Esophagus muscularis mucosa (tissue), 4 donors: ENCODE measurements around the gene KCNJ5. TPM values are rescaled to one million over a fixed set of nuclear protein-coding genes. Genes with fewer than 3 reads are reported as not detected.

Experiments used
- DNase-seq: peaks from one replicate; pipeline ENCODE4 v3.0.0-alpha.2; 2017; ENCODE audit errors: extremely low spot score
- H3K27ac ChIP-seq, 4 donors: fragments of 200-600 bp; sonication (generic); replicated peaks in 1 of 4; 1 replicate in 3 of 4; 2 replicates in 1 of 4; pipeline ENCODE4 v1.5.1; 2016 to 2019; ENCODE audit warnings: mild to moderate bottlenecking in 1 of 4
- H3K27me3 ChIP-seq, 4 donors: fragments of 200-600 bp; sonication (generic); one replicate each; pipeline versions ENCODE4 v1.5.1 to v1.6.0; 2016 to 2019
- H3K36me3 ChIP-seq, 4 donors: fragments of 200-600 bp; sonication (generic); one replicate each; pipeline ENCODE4 v1.5.1; 2016 to 2019
- H3K4me1 ChIP-seq, 4 donors: fragments of 200-600 bp; sonication (generic); one replicate each; pipeline ENCODE4 v1.5.1; 2016 to 2019
- H3K4me3 ChIP-seq, 4 donors: fragments of 200-600 bp; sonication (generic); 1 replicate in 2 of 4; 2 replicates in 2 of 4; pipeline ENCODE4 v1.5.1; 2016 to 2019; ENCODE audit warnings: mild to moderate bottlenecking in 4 of 4, moderate library complexity in 1 of 4
- H3K9me3 ChIP-seq, 4 donors: fragments of 200-600 bp; sonication (generic); 1 replicate in 3 of 4; 2 replicates in 1 of 4; pipeline ENCODE4 v1.5.1; 2016 to 2019
- EP300 ChIP-seq: sonication (generic); formaldehyde crosslinking; IDR thresholded peaks from one replicate; pipeline ENCODE4 v1.6.1; 2017; ENCODE audit warnings: antibody characterized with exemption
- POLR2A ChIP-seq: fragments of 450-650 bp; IDR thresholded peaks from one replicate; pipeline ENCODE4 v1.6.1; 2017; ENCODE audit warnings: antibody characterized with exemption, moderate library complexity, mild to moderate bottlenecking, low read depth
- POLR2AphosphoS5 ChIP-seq, 2 donors: sonication (generic); formaldehyde crosslinking; IDR thresholded peaks; one replicate each; pipeline ENCODE4 v1.6.1; 2017; ENCODE audit warnings: antibody characterized with exemption in 2 of 2
- WGBS: methylation state at CpG from one replicate; pipeline ENCODE4 v1.1.5; 2018; 5-methylcytosine and 5-hydroxymethylcytosine counted together
- intact Hi-C: fragments of 100-400 bp; cut with DNase I; formaldehyde crosslinking; loops from one replicate; pipeline ENCODE4 v1.15.1; 2023
- total RNA-seq, 4 donors: library from RNA; depleted of rRNA; stranded (reverse); fragments of >200 nt; gene quantifications; one replicate each; pipeline versions ENCODE4 v1.1.0 to v1.2.1, GENCODE V29; 2016
- TF ChIP-seq, protein P1 (sequence below), 3 experiments: fragments of 200-600 bp in 2 of 3; fragments of 450-650 bp in 1 of 3; sonication (generic) in 2 of 3; IDR thresholded peaks; one replicate each; pipeline ENCODE4 v1.5.1; 2017 to 2019; ENCODE audit warnings: antibody characterized with exemption in 3 of 3, mild to moderate bottlenecking in 2 of 3, moderate library complexity in 1 of 3

Gene KCNJ5
- total RNA-seq, 4 donors from 2014 or later = 0.80 to 3.8 (median 1.00) TPM

DNA sequence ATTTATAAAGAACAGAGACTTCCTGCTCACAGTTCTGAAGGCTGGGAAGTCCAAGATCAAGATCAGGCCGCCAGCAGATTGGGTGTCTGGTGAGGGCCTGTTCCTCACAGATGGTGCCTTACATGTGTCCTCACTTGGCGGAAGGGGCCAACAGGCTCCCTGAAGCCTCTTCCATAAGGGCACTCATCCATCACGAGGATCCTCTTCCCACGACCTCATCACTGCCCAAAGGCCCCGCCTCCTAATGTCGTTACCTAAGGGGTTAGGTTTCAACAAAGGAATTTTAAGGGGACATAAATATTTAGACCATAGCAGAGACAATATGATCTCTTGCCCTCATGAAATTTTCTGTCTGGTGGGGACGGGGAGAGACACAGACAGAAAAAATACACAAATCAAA, 32.9 kb downstream of the KCNJ5 start:
- H3K27ac ChIP-seq = no peak overlapping the region
- TF ChIP-seq EP300 = no peak
- TF ChIP-seq, protein P1, sequence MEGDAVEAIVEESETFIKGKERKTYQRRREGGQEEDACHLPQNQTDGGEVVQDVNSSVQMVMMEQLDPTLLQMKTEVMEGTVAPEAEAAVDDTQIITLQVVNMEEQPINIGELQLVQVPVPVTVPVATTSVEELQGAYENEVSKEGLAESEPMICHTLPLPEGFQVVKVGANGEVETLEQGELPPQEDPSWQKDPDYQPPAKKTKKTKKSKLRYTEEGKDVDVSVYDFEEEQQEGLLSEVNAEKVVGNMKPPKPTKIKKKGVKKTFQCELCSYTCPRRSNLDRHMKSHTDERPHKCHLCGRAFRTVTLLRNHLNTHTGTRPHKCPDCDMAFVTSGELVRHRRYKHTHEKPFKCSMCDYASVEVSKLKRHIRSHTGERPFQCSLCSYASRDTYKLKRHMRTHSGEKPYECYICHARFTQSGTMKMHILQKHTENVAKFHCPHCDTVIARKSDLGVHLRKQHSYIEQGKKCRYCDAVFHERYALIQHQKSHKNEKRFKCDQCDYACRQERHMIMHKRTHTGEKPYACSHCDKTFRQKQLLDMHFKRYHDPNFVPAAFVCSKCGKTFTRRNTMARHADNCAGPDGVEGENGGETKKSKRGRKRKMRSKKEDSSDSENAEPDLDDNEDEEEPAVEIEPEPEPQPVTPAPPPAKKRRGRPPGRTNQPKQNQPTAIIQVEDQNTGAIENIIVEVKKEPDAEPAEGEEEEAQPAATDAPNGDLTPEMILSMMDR (IDR thresholded peaks at IDR 0.05) = no peak
- TF ChIP-seq POLR2A = no peak
- TF ChIP-seq POLR2AphosphoS5 (IDR thresholded peaks at IDR 0.05) = no peak
- H3K27me3 ChIP-seq = peaks cover 0 to 6% (median 0%) of the 10 kb centered on the region in 4 donors
- no peaks in the 10 kb centered on the region for H3K36me3 ChIP-seq
- no peaks in the 10 kb centered on the region for H3K4me1 ChIP-seq
- no peaks in the 10 kb centered on the region for H3K9me3 ChIP-seq
- no peak for DNase-seq
- WGBS = 74% methylated on average over 7 of the region's 7 CpGs
- no peak overlapping the region for H3K4me3 ChIP-seq
- intact Hi-C loops = no loop called here

DNA sequence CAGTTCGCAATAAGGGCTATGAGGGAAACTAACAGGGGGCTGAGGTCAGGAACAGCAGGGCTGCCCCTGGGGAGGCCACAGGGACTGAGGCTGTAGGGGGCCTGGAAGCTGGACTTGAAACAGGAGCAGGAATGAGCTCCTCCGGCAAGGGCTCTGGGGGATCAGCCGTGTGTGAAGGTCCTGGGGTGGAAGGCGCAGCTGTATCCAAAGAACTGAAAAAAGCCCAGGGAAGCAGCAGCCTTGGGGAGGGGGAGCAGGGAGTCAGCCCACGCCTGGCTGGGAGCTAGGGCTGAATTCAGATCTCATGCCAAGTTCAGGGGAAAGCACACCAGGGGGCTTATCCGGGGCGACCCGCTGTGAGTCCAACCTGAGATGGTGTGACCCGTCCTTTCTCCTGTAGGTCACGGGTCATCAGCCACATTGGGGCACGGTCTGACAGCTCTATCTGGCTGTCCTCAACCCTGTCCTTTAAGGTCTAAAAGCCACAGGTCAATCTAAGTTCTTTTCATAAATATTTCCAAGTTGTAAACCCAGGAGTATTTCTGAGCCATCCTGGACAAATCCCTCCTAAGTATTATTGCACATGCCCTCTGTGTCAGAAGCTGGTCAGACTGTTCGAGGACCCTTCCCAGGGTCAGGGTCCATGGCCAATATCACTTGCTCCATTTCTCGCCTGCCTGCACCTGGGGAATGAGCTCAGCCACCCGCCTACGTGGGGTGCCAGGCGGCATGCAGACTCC, 33.5 kb downstream of the KCNJ5 start:
- no peak overlapping the region for H3K4me3 ChIP-seq
- no peaks in the 10 kb centered on the region for H3K4me1 ChIP-seq
- H3K36me3 ChIP-seq = no peaks in the 10 kb centered on the region
- peaks cover 0 to 6% (median under 1%) of the 10 kb centered on the region in 4 donors for H3K27me3 ChIP-seq
- intact Hi-C loops = no loop called here
- no peak overlapping the region for H3K27ac ChIP-seq
- no peaks in the 10 kb centered on the region for H3K9me3 ChIP-seq
- no peak for DNase-seq
- TF ChIP-seq EP300 = no peak
- WGBS = 81% methylated on average over 16 of the region's 16 CpGs

DNA sequence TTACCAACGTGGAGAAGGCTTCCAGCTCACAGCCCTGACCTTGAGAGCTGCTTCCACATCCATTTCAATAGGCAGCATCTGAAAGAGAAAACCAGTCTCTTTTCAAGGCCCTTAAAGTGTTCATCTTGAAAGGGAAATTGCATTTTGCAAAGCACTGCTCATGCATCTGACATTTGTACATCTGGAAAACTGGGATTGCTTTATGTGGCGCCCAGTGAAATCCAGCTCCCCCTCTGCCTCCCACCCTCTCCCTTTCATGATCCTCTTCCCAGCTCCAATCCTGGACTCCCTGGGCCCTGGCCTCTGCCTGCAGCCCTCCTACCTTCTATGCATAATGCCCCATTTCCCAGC, 34.1 kb downstream of the KCNJ5 start:
- no peak for TF ChIP-seq POLR2A
- TF ChIP-seq POLR2AphosphoS5 (IDR thresholded peaks at IDR 0.05) = no peak
- TF ChIP-seq, protein P1 (IDR thresholded peaks at IDR 0.05) = no peak
- DNase-seq = no peak
- H3K27ac ChIP-seq = no peak overlapping the region
- no peaks in the 10 kb centered on the region for H3K4me1 ChIP-seq
- no peak overlapping the region for H3K4me3 ChIP-seq
- no peaks in the 10 kb centered on the region for H3K9me3 ChIP-seq
- peaks cover 0 to 7% (median 3%) of the 10 kb centered on the region in 4 donors for H3K27me3 ChIP-seq
- WGBS = 72% methylated on average over 2 of the region's 2 CpGs
- intact Hi-C loops = no loop called here
- no peaks in the 10 kb centered on the region for H3K36me3 ChIP-seq

DNA sequence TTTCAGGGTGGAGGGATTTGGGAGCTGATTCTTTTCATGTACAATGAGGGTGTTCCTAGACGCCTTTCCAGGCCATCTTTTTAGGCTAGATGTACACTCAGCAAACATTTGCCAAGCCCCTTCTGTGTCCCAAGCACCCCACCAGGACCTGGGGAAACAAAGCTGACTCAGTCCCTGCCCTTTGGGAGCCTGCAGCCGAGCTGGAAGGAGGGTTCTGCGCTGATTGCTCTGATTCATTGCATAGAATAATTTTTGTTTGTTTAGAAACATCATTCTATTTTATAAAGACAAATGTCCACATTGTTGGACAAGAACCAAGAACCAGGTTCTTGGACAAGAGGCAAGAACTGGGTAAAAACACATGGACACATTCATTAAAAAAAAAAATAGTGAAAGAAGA, 34.8 kb downstream of the KCNJ5 start:
- Histone ChIP-seq H3K27ac (no peak overlapping the region), H3K27me3 (peaks cover 0 to 7% (median 2%) of the 10 kb centered on the region in 4 donors), H3K4me3 (no peak overlapping the region), H3K36me3 (no peaks in the 10 kb centered on the region), H3K4me1 (no peaks in the 10 kb centered on the region), H3K9me3 (no peaks in the 10 kb centered on the region)
- 74% methylated on average over 3 of the region's 3 CpGs for WGBS
- no peak for DNase-seq
- TF ChIP-seq, protein P1 (IDR thresholded peaks at IDR 0.05) = no peak
- no peak for TF ChIP-seq POLR2AphosphoS5 (IDR thresholded peaks at IDR 0.05)
- TF ChIP-seq POLR2A = no peak
- TF ChIP-seq EP300 = no peak
- intact Hi-C loops = no loop called here

DNA sequence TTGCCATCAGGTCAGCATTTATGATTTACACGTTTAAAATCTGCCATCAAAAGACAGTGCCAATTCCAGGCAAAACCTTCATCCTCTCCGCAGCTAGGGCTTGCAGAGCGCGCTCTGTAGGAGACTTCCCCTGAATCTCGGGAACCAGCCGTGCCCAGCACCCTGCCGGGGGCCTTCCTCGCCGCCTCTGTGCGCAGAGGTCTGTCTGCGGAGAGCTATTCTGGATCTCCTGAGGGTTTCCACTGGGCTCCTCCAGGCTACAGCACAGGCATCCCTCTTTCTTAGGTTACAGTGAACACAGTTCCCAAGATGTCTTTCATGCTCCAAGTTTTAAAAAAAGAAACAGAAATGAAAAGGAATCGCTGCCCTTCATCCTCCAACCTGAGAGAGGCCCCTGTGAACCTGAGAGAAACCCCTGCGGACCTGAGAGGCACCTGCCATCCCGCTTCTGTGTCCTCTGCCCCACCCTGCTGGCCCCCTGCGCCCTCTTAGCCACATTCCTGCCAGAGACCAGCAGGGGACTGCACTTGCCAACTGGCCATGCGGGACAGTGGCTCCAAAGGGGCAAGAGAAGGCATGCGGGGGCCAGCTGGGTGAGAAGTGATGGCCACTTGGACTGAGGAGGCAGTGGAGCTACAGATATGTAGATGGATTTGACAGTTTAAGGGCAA, 35.4 kb downstream of the KCNJ5 start:
- Histone ChIP-seq H3K27me3 (peaks cover 0 to 10% (median 3%) of the 10 kb centered on the region in 4 donors), H3K4me3 (no peak overlapping the region), H3K36me3 (no peaks in the 10 kb centered on the region), H3K4me1 (no peaks in the 10 kb centered on the region), H3K9me3 (no peaks in the 10 kb centered on the region), H3K27ac (no peak overlapping the region)
- 81% methylated on average over 16 of the region's 17 CpGs for WGBS
- intact Hi-C loops = no loop called here
- TF ChIP-seq EP300 = no peak
- no peak for TF ChIP-seq POLR2AphosphoS5 (IDR thresholded peaks at IDR 0.05)
- TF ChIP-seq, protein P1 (IDR thresholded peaks at IDR 0.05) = no peak
- no peak for TF ChIP-seq POLR2A
- DNase-seq = no peak
